Transverse colon (tissue), 4 donors: ENCODE data around the gene EGFR.
A peak's percentile ranks its signal among the peaks of the same experiment; 100 is the strongest.

Experiments used
- CTCF ChIP-seq, 5 experiments: fragments of 200-600 bp in 3 of 5; fragments of 450-650 bp in 2 of 5; sonication (generic) in 3 of 5; IDR thresholded peaks; 1 replicate in 2 of 5; 2 replicates in 3 of 5; pipeline ENCODE4 v1.5.1; 2016 to 2017; ENCODE audit warnings: antibody characterized with exemption in 5 of 5, inconsistent platforms in 3 of 5, mild to moderate bottlenecking in 2 of 5, moderate library complexity in 1 of 5
- EP300 ChIP-seq: sonication (generic); formaldehyde crosslinking; IDR thresholded peaks from one replicate; pipeline ENCODE4 v1.6.1; 2017; ENCODE audit warnings: antibody characterized with exemption, low read depth
- POLR2A ChIP-seq: fragments of 450-650 bp; IDR thresholded peaks from one replicate; pipeline ENCODE4 v1.6.1; 2016; ENCODE audit warnings: antibody characterized with exemption, mild to moderate bottlenecking, moderate library complexity
- POLR2AphosphoS5 ChIP-seq, 3 donors: sonication (generic); formaldehyde crosslinking; IDR thresholded peaks; one replicate each; pipeline ENCODE4 v1.6.1; 2016; ENCODE audit warnings: antibody characterized with exemption in 3 of 3

- TF ChIP-seq CTCF (IDR thresholded peaks at IDR 0.05) (no peak), POLR2A (peak; percentile 24), POLR2AphosphoS5 (IDR thresholded peaks at IDR 0.05) (no peak), EP300 (no peak)
These were observed 62.3 kb downstream of the EGFR start for GRCh38 chr7:55081068-55081467.
